SU-DHL-6 (cell line): ENCODE measurements around the gene RHEB.

Source experiments
- H2AFZ ChIP-seq: fragments of 200-600 bp; sonication (generic); 2 replicates; pipeline ENCODE4 v1.6.1; 2014; ENCODE audit warnings: low read depth, mild to moderate bottlenecking, moderate library complexity, mixed read lengths, antibody characterized with exemption, low read length; ENCODE audit not compliant: severe bottlenecking
- H3F3A ChIP-seq: fragments of 200-600 bp; shearing (Covaris generic); 2 replicates; pipeline ENCODE4 v1.6.0; 2016; ENCODE audit warnings: antibody characterized with exemption, mild to moderate bottlenecking; ENCODE audit not compliant: insufficient read depth
- H3K27ac ChIP-seq: fragments of 200-600 bp; sonication (generic); 2 replicates; pipeline ENCODE4 v1.5.1; 2016; ENCODE audit warnings: low read depth, mild to moderate bottlenecking, low read length, moderate library complexity, mixed read lengths
- H3K27me3 ChIP-seq: fragments of 200-600 bp; sonication (generic), shearing (Covaris generic); 2 replicates; pipeline ENCODE4 v1.6.0; 2014; ENCODE audit warnings: mild to moderate bottlenecking, low read length
- H3K36me3 ChIP-seq: fragments of 200-600 bp; sonication (generic); 2 replicates; pipeline ENCODE4 v1.6.1; 2014; ENCODE audit warnings: mild to moderate bottlenecking, low read length, mixed read lengths
- H3K4me2 ChIP-seq: fragments of 300-600, 200-600 bp; shearing (Covaris generic), sonication (generic); 2 replicates; pipeline ENCODE4 v1.6.0; 2014; ENCODE audit warnings: low read length, low read depth, mild to moderate bottlenecking; ENCODE audit not compliant: poor library complexity, severe bottlenecking
- H3K4me3 ChIP-seq: fragments of 200-600 bp; sonication (generic); 2 replicates; pipeline ENCODE4 v1.5.1; 2014; ENCODE audit warnings: antibody characterized with exemption, low read length, mild to moderate bottlenecking, mixed read lengths; ENCODE audit not compliant: insufficient read depth, poor library complexity, severe bottlenecking
- H3K79me2 ChIP-seq: fragments of 200-600 bp; sonication (generic); 2 replicates; pipeline ENCODE4 v1.6.1; 2014; ENCODE audit warnings: mild to moderate bottlenecking, low read length, moderate library complexity; ENCODE audit not compliant: insufficient read depth
- H3K9ac ChIP-seq: fragments of 200-600 bp; sonication (generic); 2 replicates; pipeline ENCODE4 v1.7.0; 2014; ENCODE audit warnings: mild to moderate bottlenecking, low read length
- H3K9me2 ChIP-seq: fragments of 200-600 bp; sonication (generic); replicated peaks from 2 replicates; pipeline ENCODE4 v1.6.1; 2014; ENCODE audit warnings: low read length; ENCODE audit not compliant: insufficient read depth
- H3K9me3 ChIP-seq: fragments of 200-600 bp; sonication (generic); 2 replicates; pipeline ENCODE4 v1.6.1; 2014; ENCODE audit warnings: low read length, mixed read lengths; ENCODE audit not compliant: insufficient read depth
- H4K20me1 ChIP-seq: fragments of 200-600 bp; sonication (generic); 2 replicates; pipeline ENCODE4 v1.6.1; 2014; ENCODE audit warnings: low read depth, mild to moderate bottlenecking, antibody characterized with exemption, low read length, moderate library complexity, mixed read lengths
- EZH2phosphoT487 ChIP-seq: fragments of 200-600 bp; sonication (generic), shearing (Covaris generic); conservative IDR thresholded peaks from 2 replicates; pipeline ENCODE4 v1.6.1; 2018; ENCODE audit warnings: mild to moderate bottlenecking, antibody characterized with exemption, low read length, moderate library complexity, mixed read lengths
- TF ChIP-seq, protein P1 (sequence below): fragments of 200-600 bp; sonication (generic); IDR thresholded peaks from one replicate; pipeline ENCODE4 v1.5.1; 2017; ENCODE audit warnings: antibody characterized with exemption, mild to moderate bottlenecking, low read length, moderate library complexity; ENCODE audit not compliant: insufficient read depth, poor library complexity, severe bottlenecking

Gene RHEB

DNA sequence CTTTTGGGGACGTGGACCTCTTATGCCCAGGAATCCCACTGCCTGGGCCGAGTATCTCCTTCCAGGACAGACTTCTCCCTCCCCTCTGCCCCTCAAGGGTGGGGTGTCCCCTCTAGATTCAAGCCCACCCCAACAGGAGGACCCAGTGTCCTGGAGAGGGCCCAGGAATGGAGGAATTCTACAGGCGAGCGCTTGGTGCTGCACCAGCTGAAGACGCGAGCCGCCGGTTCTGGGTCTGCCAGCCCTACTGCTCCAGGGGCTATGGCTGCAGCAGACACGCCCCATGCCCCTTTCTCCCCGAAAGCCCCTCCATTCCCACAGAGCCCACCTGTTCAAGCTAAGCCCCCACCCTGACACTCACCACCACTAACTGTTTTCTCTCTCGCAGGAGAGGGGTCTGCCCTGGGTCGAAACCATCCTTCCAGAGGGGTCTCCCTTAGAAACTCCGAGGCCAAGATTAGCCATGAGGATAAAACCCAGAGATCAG is 88.4 kb downstream of the RHEB start:
- no peaks in the 10 kb centered on the region for H3F3A ChIP-seq
- H3K4me3 ChIP-seq: no peak overlapping the region
- H3K9me2 ChIP-seq: no peaks in the 10 kb centered on the region
- H3K79me2 ChIP-seq: no peaks in the 10 kb centered on the region
- H3K9ac ChIP-seq: no peak overlapping the region
- no peaks in the 10 kb centered on the region for H3K9me3 ChIP-seq
- H3K27me3 ChIP-seq: no peaks in the 10 kb centered on the region
- no peak overlapping the region for H2AFZ ChIP-seq
- no peaks in the 10 kb centered on the region for H4K20me1 ChIP-seq
- TF ChIP-seq, protein P1, sequence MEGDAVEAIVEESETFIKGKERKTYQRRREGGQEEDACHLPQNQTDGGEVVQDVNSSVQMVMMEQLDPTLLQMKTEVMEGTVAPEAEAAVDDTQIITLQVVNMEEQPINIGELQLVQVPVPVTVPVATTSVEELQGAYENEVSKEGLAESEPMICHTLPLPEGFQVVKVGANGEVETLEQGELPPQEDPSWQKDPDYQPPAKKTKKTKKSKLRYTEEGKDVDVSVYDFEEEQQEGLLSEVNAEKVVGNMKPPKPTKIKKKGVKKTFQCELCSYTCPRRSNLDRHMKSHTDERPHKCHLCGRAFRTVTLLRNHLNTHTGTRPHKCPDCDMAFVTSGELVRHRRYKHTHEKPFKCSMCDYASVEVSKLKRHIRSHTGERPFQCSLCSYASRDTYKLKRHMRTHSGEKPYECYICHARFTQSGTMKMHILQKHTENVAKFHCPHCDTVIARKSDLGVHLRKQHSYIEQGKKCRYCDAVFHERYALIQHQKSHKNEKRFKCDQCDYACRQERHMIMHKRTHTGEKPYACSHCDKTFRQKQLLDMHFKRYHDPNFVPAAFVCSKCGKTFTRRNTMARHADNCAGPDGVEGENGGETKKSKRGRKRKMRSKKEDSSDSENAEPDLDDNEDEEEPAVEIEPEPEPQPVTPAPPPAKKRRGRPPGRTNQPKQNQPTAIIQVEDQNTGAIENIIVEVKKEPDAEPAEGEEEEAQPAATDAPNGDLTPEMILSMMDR: no peak
- TF ChIP-seq EZH2phosphoT487: no peak
- H3K4me2 ChIP-seq: no peak overlapping the region
- H3K36me3 ChIP-seq: no peaks in the 10 kb centered on the region
- H3K27ac ChIP-seq: no peak overlapping the region

DNA sequence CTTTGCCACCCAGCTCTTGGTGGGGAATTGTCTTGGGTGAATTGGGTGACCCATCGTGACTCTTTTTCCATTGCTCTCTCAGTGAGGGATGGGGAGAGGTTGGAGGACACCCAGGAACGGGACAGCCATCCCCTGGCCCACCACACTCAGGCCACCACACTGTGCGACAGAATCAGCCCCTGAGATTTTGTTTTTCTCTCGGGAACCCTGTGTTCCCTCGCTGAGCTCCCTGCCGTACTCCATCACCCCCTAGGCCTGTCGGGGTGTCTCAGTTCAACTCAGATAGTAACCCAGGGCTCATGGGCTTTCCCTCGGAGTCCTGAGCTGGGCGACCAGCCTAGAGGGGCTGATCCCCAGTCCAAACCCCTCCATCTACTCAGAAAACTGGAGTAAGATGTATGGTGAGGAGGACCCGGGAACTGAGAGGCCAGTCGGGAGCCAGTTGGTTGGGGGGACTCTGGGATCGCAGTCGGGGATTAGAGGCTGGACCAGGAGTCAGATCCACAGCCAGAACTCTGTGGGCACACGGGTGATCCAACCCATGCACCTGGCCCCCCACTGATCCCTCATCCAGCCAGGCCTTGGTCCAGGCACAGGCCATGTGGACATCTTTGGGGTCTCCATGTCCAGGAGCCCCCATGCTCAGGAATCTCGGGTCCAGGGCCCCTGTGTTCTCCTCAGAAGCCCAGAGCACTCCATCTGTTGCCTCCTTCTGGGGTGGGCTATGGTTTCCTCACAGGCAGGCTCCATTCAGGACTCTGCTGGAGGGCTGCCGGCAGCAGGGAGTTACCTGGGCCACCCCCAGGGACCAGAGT is 89.1 kb downstream of the RHEB start:
- Histone ChIP-seq H3K9ac (no peak overlapping the region), H3K36me3 (no peaks in the 10 kb centered on the region), H3F3A (no peaks in the 10 kb centered on the region), H3K4me3 (no peak overlapping the region), H4K20me1 (no peaks in the 10 kb centered on the region), H3K9me3 (no peaks in the 10 kb centered on the region), H3K4me2 (no peak overlapping the region), H3K79me2 (no peaks in the 10 kb centered on the region), H3K27ac (no peak overlapping the region), H2AFZ (no peak overlapping the region), H3K9me2 (no peaks in the 10 kb centered on the region), H3K27me3 (no peaks in the 10 kb centered on the region)
- TF ChIP-seq, protein P1: no peak
- no peak for TF ChIP-seq EZH2phosphoT487

DNA sequence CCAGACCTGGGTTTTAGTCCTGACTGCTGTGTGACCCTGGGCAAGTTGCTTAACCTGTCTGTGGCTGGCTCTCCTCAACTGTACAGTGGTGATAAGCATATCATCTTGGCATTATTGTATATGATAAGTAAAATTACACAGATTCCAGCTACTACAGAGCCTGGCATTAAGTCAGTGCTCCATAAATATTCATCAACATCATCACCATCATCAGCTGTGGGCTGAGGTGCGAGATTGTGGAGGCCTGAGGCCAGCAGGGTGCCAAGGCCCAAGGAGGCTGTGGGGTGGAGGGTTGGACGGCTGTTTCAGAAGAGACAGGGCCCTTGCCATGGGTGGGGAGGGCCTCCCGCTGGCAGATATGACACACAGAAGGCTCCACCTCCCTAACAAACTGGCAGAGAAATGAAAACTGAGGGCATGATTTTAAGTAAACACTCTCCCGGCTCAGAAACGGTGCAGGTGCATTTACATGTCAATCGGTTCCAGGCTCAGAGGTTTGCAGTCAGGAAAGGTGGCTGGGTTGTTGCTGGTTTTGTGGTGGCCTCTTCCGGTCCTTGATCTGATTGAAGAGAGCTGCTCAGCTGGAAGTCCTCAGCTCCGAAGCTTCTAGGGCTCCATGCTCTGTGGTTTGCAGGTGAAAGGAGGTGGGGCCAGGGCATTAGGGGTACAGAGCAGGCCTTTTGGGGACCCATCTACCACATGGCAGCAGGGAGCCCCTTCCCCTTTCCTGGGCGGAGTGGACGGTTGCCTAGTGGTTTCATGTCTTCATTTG is 89.9 kb downstream of the RHEB start:
- no peaks in the 10 kb centered on the region for H3F3A ChIP-seq
- H3K79me2 ChIP-seq: no peaks in the 10 kb centered on the region
- no peak overlapping the region for H3K9ac ChIP-seq
- no peaks in the 10 kb centered on the region for H3K36me3 ChIP-seq
- no peak overlapping the region for H2AFZ ChIP-seq
- no peaks in the 10 kb centered on the region for H4K20me1 ChIP-seq
- no peak overlapping the region for H3K4me2 ChIP-seq
- no peaks in the 10 kb centered on the region for H3K9me2 ChIP-seq
- H3K4me3 ChIP-seq: no peak overlapping the region
- H3K27ac ChIP-seq: no peak overlapping the region
- TF ChIP-seq EZH2phosphoT487: no peak
- TF ChIP-seq, protein P1: no peak
- no peaks in the 10 kb centered on the region for H3K9me3 ChIP-seq
- H3K27me3 ChIP-seq: no peaks in the 10 kb centered on the region
